ENCODE data around the gene PCSK4. TPM values are rescaled to one million over a fixed set of nuclear protein-coding genes. Genes with fewer than 3 reads are reported as not detected.

PCSK4 gene
- total and polyA plus RNA-seq, 2 of the 4 experiments (the other 2 are of a cell fraction): 0.72 to 1.7 TPM

DNA sequence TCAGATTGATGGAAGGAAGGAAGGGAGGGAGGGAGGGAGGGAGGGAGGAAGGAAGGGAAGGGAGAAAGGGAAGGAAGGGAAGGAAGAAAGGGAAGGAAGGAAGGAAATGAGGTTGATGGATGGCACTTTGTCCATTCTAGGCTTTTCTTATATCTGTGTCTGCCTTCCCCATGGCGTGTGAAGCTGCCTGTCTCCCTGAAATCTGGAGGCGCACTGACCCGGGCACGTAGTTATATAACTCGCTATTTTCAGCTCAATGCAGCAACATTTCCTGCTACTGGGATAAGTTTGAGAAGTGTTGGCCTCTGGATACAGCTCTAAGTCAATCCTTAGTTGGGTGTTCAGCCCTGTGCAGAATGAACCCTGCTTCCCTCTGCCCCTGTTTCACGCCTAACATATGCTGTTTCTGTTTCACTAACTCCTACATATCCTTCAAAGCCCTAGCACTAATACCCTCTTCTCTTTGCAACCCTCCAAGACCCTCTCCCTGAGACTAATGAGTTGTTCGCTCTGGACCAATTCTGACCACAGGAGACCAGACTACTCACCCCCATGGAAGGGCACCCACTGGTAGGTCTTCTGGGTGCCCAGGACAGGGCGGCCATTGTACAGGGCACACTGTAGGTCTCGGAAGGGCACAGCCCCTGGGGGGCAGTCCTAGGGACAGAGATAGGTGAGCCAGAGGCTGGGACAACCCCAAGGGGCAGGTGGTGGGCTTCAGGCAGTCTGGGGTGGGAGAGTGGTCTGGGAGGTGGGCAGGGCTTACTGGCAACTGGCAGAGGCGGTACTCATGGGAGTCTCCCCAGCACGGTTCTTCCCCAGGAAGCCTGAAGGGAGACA, 19.7 kb upstream of the PCSK4 start (continued):
- TF ChIP-seq MAFK (IDR thresholded peaks at IDR 0.05; ENCODE audit: low read depth, low read length): no peak

DNA sequence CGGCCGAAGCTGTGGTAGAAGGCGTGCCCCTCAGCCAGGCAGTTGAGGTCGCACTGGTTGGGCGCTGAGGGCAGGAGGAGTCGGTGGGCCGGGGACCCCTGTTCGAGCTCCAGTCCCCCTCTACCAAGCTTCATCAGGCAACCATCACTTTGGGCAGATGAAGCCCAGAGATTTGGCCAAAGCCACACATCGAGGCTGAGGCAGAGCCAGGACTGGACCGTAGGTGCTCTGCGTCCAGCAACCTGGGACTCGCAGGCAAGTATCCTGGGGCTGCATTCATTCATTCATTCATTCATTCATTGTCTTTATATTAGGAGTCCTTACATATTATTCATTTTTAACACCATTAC, 18.3 kb upstream of the PCSK4 start:
- no peak overlapping the region for H2BK20ac ChIP-seq (ENCODE audit: low read depth, low read length)
- peak overlapping the region; percentile 68 for H2AFZ ChIP-seq (replicated peaks; ENCODE audit: low read length, poor library complexity)
- H3K18ac ChIP-seq (ENCODE audit: low read depth, low read length): no peak overlapping the region
- no peak overlapping the region for H3K23ac ChIP-seq (ENCODE audit: low read depth, low read length)
- H3K14ac ChIP-seq (replicated peaks; ENCODE audit: low read depth, low read length): no peak overlapping the region
- H4K91ac ChIP-seq (ENCODE audit: insufficient read depth, low read depth, low read length): no peak overlapping the region
- dilution Hi-C loops (cut with HindIII; ENCODE audit: low sequenced_read_pairs, unreplicated experiment) (no loop called here), intact Hi-C loops (cut with micrococcal nuclease) (no loop called here), in situ Hi-C loops (cut with MboI; ENCODE audit: low sequenced_read_pairs) (no loop called here)
- H2AK9ac ChIP-seq (replicated peaks; ENCODE audit: low read depth, low read length, poor library complexity): no peak overlapping the region
- no TSS peak for BruUV-seq (replicated peaks)
- 80% methylated on average over 1 of the region's 12 CpGs; no CpG with 5 or more reads in 1 of the 2 experiments for WGBS, 2 experiments (ENCODE audit: extremely low coverage in 2 of 2, insufficient read length in 1 of 2)
- peaks cover 13% of the 10 kb centered on the region for H3K36me3 ChIP-seq (ENCODE audit: control insufficient read depth, insufficient read depth, low read length)
- peaks cover 9% of the 10 kb centered on the region for H3K4me1 ChIP-seq (ENCODE audit: control insufficient read depth, insufficient read depth, low read length)
- no peak overlapping the region for H3K56ac ChIP-seq (ENCODE audit: extremely low read depth, insufficient read depth, low read length)
- TF ChIP-seq RCOR1 (IDR thresholded peaks at IDR 0.05; ENCODE audit: insufficient replicate concordance, low read length) (no peak), CEBPB (IDR thresholded peaks at IDR 0.05; ENCODE audit: low read depth, low read length) (no peak), SMC3 (IDR thresholded peaks at IDR 0.05; ENCODE audit: low read depth, low read length) (no peak), MAZ (IDR thresholded peaks at IDR 0.05; ENCODE audit: borderline replicate concordance, low read depth, low read length) (no peak), CHD1 (IDR thresholded peaks at IDR 0.05; ENCODE audit: low read depth, low read length) (no peak), BHLHE40 (IDR thresholded peaks at IDR 0.05; ENCODE audit: low read depth, low read length) (no peak), RAD21 (IDR thresholded peaks at IDR 0.05; ENCODE audit: low read length) (no peak)
- TF ChIP-seq, protein P1, sequence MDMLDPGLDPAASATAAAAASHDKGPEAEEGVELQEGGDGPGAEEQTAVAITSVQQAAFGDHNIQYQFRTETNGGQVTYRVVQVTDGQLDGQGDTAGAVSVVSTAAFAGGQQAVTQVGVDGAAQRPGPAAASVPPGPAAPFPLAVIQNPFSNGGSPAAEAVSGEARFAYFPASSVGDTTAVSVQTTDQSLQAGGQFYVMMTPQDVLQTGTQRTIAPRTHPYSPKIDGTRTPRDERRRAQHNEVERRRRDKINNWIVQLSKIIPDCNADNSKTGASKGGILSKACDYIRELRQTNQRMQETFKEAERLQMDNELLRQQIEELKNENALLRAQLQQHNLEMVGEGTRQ (IDR thresholded peaks at IDR 0.05; ENCODE audit: low read depth, low read length): no peak
- TF ChIP-seq, protein P2, sequence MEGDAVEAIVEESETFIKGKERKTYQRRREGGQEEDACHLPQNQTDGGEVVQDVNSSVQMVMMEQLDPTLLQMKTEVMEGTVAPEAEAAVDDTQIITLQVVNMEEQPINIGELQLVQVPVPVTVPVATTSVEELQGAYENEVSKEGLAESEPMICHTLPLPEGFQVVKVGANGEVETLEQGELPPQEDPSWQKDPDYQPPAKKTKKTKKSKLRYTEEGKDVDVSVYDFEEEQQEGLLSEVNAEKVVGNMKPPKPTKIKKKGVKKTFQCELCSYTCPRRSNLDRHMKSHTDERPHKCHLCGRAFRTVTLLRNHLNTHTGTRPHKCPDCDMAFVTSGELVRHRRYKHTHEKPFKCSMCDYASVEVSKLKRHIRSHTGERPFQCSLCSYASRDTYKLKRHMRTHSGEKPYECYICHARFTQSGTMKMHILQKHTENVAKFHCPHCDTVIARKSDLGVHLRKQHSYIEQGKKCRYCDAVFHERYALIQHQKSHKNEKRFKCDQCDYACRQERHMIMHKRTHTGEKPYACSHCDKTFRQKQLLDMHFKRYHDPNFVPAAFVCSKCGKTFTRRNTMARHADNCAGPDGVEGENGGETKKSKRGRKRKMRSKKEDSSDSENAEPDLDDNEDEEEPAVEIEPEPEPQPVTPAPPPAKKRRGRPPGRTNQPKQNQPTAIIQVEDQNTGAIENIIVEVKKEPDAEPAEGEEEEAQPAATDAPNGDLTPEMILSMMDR (conservative IDR thresholded peaks at IDR 0.05; ENCODE audit: low read depth, low read length): no peak
- TF ChIP-seq, protein P3, sequence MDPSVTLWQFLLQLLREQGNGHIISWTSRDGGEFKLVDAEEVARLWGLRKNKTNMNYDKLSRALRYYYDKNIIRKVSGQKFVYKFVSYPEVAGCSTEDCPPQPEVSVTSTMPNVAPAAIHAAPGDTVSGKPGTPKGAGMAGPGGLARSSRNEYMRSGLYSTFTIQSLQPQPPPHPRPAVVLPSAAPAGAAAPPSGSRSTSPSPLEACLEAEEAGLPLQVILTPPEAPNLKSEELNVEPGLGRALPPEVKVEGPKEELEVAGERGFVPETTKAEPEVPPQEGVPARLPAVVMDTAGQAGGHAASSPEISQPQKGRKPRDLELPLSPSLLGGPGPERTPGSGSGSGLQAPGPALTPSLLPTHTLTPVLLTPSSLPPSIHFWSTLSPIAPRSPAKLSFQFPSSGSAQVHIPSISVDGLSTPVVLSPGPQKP (IDR thresholded peaks at IDR 0.05; ENCODE audit: borderline replicate concordance, low read depth, low read length): no peak
- ChIA-PET POLR2A (ENCODE audit: unreplicated experiment) (no interaction called here), CTCF (no interaction called here)
- no peaks in the 10 kb centered on the region for H3K9me3 ChIP-seq (ENCODE audit: control insufficient read depth, insufficient read depth, low read length)
- H3K9me1 ChIP-seq (ENCODE audit: insufficient read depth, low read length): no peaks in the 10 kb centered on the region; the same call in 1 of the 2 replicates
- H3K4me3 ChIP-seq (ENCODE audit: insufficient read depth, low read depth, low read length): no peak overlapping the region
- no peak overlapping the region for H4K5ac ChIP-seq (ENCODE audit: low read depth, low read length)
- no peak overlapping the region for H3K9ac ChIP-seq (ENCODE audit: low read depth, low read length)
- no peak overlapping the region for H2BK120ac ChIP-seq (ENCODE audit: low read depth, low read length)
- H3K27me3 ChIP-seq (ENCODE audit: control insufficient read depth, insufficient read depth, low read length): peaks cover 3% of the 10 kb centered on the region; the same call in 1 of the 2 replicates
- peak overlapping the region; percentile 29; the same call in 1 of the 2 replicates for H3K4me2 ChIP-seq (ENCODE audit: low read depth, low read length)
- no peak for DNase-seq
- H2BK15ac ChIP-seq (ENCODE audit: low read depth, low read length): no peak overlapping the region
- H4K20me1 ChIP-seq (ENCODE audit: insufficient read depth, low read length): no peaks in the 10 kb centered on the region; the same call in 1 of the 2 replicates
- no peak for ATAC-seq (ENCODE audit: low read depth)
- H3K79me1 ChIP-seq (ENCODE audit: low read depth in 1 of 2, low read length in 2 of 2): peaks cover 4 to 15% of the 10 kb centered on the region in 2 experiments; a peak in 1 of 4 replicates
- no peak overlapping the region for H2BK5ac ChIP-seq (ENCODE audit: low read depth, low read length, poor library complexity, severe bottlenecking)
- H3K27ac ChIP-seq (ENCODE audit: insufficient read depth, low read length): no peak overlapping the region
- no peak overlapping the region for H3K4ac ChIP-seq (ENCODE audit: low read depth, low read length)
- H4K8ac ChIP-seq (ENCODE audit: low read depth in 2 of 2, low read length in 2 of 2): peak overlapping the region in 1 of 2 experiments; percentile 45; a peak in 2 of 4 replicates
- peak overlapping the region; percentile 76; the same call in 1 of the 2 replicates for H2AK5ac ChIP-seq (ENCODE audit: low read depth, low read length)

Data from IMR-90 (cell line).